Left ventricle myocardium superior (tissue), 1 donor: ENCODE data around the gene ZCCHC7. TPM values are rescaled to one million over a fixed set of nuclear protein-coding genes. Genes with fewer than 3 reads are reported as not detected.

ENCODE experiments used
- ATAC-seq: fragments of 200-7000 bp; cut with Tn5 transposase; one replicate; pipeline ENCODE4 v1.9.1; 2020; ENCODE audit warnings: mild to moderate bottlenecking, moderate library complexity
- DNase-seq: peaks from one replicate; pipeline ENCODE4 v3.0.0-alpha.2; 2020
- intact Hi-C: fragments of 100-400 bp; cut with micrococcal nuclease; formaldehyde crosslinking; loops from one replicate; pipeline ENCODE4 v1.11.0; 2022
- total RNA-seq: library from RNA; stranded (reverse); fragmentation: NEBNext Ultra II Directional; extraction: Animal tissue kit (Norgen Biotek cat#: 25700); gene quantifications from one replicate; pipeline ENCODE4 v1.2.1, GENCODE V29; 2021
- donor health status: DM: no; HTN: yes; CAD: no; lungs with severe emphysema.

ZCCHC7 gene
- total RNA-seq, 1 donor from 2014 or later = 9.0 TPM

DNA sequence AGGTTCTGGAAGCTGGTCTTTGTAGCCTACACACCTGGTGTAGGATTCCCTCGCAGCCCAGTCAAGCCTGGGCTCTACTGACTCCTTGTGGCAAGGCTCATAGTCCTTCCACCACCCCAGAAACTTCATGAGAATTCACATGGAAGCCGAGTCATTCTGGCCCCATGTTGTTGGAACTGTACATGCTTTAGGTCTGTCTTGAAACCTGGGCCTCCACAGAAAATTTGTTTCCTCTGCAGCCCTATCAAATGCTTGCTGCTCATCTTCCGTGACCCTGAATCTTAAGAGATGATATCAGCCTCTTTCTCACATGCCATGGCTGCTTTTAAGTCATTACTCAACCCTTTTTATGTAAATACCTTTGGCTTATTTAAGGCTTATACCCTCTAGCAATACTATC lies 188.8 kb downstream of the ZCCHC7 start:
- no peak for ATAC-seq
- intact Hi-C loops = no loop called here
- DNase-seq = no peak

DNA sequence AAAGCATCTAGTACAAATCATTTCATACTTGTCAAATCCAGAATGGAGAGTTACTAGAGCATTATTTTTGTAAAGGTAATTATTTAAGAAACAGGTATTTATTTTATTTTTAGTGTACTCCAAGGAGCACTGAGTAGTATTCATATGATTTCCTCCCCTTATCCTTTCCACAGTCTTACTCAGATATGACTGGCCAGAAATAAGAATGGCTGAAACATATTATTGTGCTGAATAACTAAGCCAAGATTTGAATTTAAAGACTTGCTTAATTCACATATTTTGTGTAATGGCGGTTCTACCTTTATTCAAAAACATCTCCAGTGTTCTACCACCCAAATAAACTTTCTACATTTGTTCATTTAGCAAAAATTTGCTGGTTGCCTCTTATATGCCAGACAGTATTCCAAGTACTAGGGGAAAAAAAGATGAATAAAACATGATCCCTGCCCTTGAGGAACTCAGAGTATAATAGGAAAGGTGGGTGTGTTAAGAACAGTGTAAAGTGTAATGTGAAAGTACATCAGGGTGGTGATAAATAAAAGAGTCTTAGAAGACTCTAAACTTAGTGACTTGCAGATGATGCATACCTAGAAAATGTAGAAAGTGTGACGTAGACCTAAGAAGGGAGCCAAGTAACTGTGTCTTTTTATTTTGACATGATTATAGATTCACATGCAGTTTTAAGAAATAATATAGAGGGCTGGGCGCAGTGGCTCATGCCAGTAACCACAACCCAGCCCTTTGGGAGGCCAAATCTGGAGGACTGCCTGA lies 191.7 kb downstream of the ZCCHC7 start:
- intact Hi-C loops = no loop called here
- ATAC-seq (no peak), DNase-seq (no peak)

DNA sequence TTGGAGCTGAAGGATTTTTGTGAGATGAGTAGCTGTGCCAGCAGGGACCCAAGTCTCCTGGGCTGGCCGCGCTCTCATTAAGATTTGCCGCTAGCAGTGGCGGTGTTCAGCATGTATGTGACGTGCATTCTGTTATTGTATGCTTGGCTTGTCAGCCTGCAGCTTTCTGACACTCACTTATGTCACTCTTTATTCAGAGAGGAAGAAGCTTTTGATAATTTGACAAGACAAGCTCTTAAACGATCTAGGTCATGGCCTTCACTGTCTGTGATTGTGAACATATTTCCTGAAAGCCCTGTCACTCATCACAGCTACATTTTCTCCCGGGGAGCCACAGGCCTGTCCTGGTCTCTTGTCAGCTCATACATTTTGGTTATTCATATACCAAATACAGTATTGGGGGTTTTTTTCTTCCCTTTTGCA lies 203.9 kb downstream of the ZCCHC7 start:
- intact Hi-C loops = no loop called here
- ATAC-seq (peak; percentile 63), DNase-seq (no peak)

DNA sequence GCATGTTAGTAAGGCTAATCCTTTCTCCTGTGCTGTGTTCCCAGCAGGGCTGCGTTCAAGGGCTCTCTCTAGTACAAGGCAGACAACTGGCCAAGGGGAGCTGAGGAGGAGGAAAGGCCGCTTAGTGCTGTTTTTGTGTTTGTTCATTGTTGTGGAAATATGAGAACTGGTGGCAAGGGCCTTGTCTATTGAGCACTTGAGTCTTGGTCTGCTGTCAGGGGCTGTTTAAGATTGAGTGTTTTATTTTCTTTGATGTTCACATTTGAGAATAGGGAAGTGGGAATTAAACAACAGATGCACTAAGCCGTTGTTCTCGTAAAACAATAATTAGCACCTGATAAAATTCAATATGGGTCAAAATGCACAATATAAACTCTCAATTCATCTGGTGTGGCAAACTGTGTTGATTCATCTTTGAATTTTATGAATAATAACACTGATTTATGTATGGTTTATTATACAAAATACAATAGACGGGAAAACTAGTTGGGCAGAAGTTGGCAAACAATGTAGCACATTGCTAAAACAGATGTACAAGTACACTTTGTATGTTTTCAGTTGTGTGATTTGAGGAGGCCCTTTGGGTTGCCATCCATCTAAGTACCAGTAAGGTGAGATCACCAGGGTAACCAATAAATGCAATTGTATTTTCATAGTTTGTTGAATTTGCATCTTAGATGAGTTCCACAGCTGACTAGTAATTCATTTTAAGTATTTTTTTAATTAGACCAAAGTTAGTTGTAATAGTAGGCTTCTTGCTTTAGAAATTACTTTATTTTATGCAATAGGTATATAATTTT lies 204.5 kb downstream of the ZCCHC7 start:
- intact Hi-C loops = no loop called here
- ATAC-seq (peak; percentile 19), DNase-seq (no peak)

DNA sequence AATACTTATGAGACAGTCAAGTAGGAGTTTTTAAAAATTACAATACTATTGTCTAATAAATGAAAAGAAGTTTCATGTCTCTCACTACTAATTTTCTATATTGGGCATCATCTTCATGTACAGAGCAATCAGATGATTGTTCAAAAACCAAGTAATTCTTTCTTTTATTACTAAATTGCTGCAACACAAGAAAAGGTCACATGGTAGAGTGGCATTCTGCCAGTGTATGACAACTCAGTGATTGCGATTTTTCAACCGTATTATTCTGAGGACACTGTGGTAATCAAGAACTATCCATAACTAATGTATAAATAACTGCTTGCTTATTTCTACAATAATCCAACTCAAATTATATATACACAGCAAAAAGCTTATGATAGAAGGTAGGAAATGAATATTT lies 205.4 kb downstream of the ZCCHC7 start:
- ATAC-seq (no peak), DNase-seq (no peak)
- intact Hi-C loops = no loop called here

DNA sequence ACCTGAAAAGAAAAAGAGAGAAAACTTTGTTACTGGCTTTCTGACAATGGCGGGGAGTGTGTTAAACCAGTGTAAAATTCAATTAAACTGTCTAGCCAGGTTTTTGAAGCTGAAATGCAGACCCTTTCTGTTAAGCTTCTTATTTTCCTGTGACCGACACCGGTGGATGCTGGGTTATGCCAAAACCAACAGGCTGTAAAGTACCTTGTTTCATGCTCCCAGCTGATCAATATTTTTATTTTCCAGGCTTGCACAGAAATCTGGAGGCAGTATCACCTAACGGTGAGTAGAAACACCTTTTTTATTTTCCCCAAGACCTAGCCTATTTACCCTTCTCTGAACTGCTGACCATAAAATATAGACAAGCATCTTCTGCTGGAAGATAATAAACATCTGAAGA lies 207.2 kb downstream of the ZCCHC7 start:
- DNase-seq = no peak
- intact Hi-C loops = no loop called here
- no peak for ATAC-seq

DNA sequence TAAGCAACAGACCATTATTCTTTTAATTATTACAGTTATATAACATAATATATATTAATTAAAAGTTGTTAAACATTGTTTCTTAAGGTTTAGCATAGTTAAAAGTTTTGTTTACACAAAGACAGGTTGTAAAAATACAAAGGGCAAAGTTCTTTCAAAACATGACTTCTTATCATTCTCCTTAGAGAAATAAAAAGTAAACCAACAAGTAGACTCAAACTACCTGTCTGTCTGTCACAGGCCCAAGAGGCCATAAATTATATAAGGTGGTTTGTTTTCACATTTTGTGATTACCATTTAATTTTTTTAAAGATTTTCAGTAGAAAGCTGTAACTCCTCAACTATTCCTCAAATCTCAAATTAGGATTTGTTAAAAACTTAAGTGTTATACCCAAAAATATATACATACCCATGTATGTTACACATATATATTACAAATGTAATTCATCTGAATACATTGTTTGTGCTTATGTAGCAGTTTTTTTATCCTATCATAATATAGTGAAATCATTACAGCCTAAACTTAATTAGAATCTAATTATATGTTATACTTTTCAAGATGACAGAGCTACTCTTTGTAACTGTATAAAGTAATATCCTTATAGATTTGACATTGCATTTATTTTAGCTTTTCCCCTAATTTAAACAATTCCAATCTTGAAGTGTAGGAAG lies 208.3 kb downstream of the ZCCHC7 start:
- no peak for DNase-seq
- no peak for ATAC-seq
- intact Hi-C loops = no loop called here

DNA sequence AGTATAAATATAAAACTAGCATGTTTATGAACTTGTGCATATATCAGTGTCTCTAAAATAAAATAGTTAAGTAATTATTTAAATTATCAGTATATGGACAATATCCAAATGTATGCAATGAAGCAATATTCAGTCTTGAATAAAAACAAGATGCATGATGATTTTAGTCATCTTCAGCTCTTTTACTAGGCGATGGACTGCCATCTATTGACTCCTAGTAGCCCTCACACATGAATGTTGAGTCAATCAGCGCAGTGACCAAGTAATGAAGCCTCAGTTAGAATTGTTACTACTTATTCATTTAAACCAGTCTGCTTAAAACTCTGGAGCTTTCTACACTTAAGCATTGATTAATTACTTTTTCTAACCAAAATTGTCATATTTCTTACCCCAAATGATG lies 209.2 kb downstream of the ZCCHC7 start:
- no peak for DNase-seq
- ATAC-seq = no peak
- intact Hi-C loops = no loop called here

DNA sequence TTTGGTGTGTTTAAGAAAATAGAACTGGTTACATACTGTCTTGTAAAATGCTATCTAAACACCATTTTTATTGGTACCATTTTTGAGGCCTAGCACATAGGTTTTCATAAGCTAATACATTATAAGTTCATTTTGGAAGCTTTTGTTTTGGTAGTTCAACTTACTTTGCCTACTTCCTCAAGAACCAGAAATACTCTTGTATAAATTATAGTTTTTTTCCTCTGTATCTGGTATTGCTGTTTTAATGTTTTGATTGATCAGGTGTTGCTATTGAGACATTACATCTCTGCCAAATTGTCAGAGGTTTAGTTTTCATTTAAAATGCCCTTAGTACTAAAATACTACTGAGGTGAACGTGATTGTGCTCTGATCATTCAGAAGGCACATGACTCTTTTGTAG lies 211.5 kb downstream of the ZCCHC7 start:
- ATAC-seq = no peak
- DNase-seq = no peak
- intact Hi-C loops = no loop called here

DNA sequence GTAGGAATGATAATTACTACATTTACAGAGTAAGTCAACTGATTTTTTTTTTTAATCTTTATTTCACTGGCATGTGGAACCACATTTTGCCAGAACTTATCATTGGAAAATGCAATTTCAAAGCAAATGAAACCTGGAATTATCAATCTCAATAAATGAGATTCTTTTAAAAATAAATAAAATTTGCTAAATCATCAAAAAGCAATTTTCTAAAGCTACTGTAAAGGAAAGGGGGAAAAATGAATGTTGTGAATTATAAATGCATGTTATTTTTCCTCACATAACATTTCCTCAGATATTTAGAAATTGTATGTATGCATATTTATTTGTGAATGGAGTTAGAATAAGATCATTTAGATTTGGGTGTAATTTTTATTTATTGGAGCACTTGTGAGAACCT lies 212.2 kb downstream of the ZCCHC7 start:
- DNase-seq (no peak), ATAC-seq (no peak)
- intact Hi-C loops = no loop called here

DNA sequence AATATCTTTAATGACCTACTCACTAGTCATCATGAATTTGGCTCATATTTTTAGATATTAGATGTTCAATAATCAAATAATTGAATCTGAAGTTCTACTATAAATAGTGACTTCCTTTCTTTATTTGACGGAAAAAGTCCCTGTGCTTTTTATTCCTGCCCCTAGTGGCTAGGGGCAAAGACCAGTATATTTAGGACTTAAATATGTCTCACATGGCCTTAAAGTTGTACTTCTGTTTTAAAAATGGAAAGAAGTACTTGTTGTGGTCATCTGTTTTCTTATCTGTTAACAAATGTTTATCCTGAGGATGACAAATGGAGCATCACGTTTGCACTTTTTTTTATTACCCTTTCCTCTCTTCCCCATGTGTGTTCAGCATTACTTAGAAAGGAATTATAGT lies 212.9 kb downstream of the ZCCHC7 start:
- no peak for ATAC-seq
- no peak for DNase-seq
- intact Hi-C loops = no loop called here

DNA sequence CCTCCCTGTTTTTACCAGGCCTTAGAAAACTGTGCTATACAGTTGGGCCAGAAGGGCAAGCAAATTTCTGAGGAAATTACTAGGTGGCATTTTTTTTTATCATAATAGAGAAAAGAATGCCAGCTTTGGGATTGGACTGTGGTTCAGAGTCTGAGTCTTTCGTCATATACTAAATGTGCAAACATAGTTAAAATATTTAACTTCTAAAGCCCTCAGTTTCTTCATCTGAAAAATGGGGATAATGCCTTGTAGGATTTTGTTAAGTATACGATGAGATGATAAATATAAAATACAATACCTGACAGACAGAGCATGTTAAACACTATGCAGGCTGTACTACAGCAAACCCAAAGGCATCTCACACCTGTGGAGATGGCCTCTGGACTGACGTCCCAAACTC lies 214.9 kb downstream of the ZCCHC7 start:
- DNase-seq (no peak), ATAC-seq (no peak)
- intact Hi-C loops = no loop called here

DNA sequence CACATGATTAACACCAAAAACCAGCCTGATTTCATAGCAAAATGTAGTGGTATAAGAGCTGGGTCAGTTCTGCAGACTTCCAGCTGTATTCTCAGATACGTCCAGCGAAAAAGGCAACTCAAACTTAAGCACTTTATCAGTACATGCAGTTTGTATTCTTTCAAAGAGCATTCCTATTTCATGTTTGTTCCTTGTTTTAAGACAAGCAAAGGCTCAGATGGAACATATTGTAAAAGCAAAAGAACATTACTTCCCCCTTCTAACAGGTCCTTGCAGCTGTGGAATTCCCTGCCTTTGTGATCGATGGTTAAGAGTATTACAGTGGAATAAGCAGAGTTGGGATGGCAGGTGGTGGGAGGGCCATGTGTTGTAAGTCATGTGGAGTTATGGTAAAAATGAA lies 215.8 kb downstream of the ZCCHC7 start:
- ATAC-seq (no peak), DNase-seq (no peak)
- intact Hi-C loops = no loop called here

DNA sequence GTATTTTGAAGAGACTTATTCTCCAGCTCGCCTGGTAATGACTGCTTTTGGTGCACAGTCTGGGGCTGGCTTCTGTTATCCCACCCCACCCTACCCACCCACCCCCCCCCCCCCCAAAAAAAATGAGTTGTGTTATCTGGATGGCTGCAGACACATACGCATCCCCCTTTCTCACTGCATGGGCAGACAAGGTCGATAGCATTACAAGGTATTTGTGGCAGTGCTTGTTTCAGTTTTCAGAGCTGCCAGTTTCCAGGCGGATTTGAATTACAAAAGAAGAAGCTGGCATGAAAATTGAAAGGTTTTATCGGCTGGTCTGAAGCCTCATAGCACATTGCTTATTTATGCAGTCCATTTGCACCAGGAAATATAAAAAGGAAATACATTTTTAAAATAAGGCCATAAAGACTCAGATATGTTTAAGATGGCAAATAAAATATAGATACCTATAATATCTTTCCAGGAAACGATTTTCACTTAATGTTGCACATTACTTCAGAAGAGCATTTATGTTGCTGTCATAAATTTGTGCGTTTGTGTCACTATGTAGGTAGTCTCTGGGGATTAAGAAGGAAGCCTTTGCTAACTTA lies 217.0 kb downstream of the ZCCHC7 start:
- no peak for ATAC-seq
- DNase-seq = no peak
- intact Hi-C loops = no loop called here

DNA sequence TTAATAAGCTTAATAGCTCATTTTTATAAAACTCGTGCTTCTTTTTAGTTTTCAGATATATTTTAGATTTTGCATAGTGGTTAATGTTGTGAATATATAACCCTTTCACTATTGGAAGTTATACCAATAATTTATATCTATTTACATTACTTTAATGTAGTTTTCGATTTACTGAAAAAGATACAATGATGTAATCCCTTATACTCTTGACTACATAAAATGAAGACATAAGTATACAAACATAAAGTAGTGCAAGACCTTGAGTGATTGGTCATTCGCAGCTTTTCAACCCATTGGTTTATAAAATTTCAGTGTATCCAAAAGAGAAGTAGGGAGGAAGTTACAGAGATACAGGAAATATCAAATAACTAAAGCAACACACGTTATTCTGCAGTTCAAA lies 217.8 kb downstream of the ZCCHC7 start:
- DNase-seq (no peak), ATAC-seq (no peak)
- intact Hi-C loops = no loop called here

DNA sequence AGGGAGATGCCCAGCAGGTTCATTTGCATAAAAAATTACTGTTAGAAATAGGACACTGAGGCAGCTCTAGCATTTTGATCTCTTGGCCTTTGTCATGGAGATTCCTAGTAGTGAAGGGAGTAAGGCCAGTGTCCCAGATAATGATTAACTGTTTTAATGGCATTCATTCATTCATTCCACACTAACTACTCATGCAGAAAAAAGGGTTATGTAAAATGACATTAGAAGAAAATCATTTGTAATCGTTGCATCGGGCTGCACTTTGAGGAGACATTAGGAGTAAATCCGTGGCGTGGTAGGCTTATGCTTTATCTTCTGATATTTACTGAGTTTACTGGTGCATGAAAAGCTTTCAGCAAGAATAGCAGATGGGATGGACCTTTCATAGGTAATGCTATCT lies 219.5 kb downstream of the ZCCHC7 start:
- intact Hi-C loops = no loop called here
- ATAC-seq = no peak
- no peak for DNase-seq

DNA sequence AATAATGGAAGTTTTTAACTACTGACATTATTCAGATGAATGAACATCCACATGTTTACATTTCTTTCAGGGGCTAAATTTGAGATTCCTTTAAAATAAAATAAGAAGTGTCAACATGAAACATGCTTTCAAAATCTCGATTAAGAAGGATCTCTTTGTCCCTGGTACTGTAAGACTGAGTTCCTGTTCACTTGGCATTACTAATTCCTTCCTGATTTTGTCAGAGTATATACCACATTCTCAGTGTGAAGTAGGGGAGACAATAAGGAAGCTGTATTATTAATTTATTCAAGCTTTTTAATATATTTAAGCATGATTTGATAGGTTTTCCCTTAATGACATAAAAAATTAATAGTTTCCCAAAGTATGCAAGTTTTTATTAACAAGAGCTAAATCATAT lies 220.6 kb downstream of the ZCCHC7 start:
- DNase-seq = no peak
- ATAC-seq = no peak
- intact Hi-C loops = no loop called here

DNA sequence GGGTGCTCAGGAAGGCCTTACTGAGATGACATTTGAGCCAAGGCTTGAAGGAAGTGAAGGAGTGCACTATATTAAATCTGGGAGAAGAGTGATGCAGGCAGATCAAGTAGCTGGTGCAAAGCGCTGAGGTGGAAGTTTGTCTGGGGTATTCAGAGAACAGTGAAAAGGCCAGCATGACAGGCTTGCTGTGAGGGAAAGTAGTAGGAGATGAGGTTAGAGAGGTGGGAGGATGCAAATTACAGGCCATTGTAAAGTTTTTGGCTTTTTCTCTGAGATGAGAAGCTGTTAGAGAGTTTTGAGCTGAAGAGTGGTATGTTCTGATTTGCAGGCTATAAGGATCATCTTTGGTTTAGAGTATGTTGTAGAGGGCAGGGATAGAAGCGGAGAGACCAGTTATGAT lies 221.3 kb downstream of the ZCCHC7 start:
- ATAC-seq (no peak), DNase-seq (no peak)
- intact Hi-C loops = no loop called here

DNA sequence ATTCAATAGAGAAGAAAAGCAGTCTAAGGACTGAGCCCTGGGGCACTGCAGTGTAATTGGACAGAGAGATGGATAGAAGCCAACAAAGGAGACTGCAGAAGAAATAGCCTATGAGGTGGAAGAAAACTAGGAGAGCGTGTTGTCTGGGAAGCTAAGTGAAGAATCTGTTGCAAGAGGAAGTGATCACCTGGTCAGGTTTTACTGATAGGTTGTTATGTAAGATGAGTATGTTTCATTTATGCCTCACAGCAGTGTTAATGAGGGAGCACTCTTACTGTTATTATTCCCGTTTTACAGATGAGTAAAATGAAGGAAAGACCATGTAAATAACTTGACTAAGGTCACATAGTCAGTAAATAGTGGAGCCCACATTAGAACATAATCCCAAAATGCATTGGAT lies 222.1 kb downstream of the ZCCHC7 start:
- no peak for DNase-seq
- no peak for ATAC-seq
- intact Hi-C loops = no loop called here

DNA sequence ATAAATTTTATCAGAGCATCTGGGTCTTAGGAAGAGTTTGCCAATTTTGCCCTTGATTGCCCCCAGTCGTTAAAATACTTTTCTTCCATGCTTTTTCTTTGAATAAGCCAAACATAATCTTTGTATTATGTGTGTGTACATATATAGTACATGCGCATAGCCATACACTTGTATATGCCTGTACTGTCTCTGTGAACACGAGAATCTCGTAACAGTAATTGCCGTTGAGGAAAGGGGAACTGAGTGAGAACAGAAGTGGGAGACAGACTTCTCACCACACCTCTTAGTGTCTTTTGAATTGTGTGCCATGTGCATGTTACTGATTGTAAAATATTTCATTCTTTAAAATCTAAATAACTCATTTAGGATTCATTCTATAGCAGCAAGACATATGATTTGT lies 222.5 kb downstream of the ZCCHC7 start:
- intact Hi-C loops = no loop called here
- no peak for ATAC-seq
- no peak for DNase-seq
